Dermis blood vessel endothelial cell (primary cell): Measurements from ENCODE around the gene CCDC85A. TPM values are rescaled to one million over a fixed set of nuclear protein-coding genes. Genes with fewer than 3 reads are reported as not detected.
A peak's percentile ranks its signal among the peaks of the same experiment; 100 is the strongest.

Source experiments
- DNase-seq: peaks from one replicate; pipeline ENCODE4 v3.0.0; 2010
- total RNA-seq: library from RNA; depleted of rRNA; stranded (reverse); fragments of >200 nt; gene quantifications from 2 replicates; pipeline ENCODE4 v1.2.3, GENCODE V29; 2014

Gene CCDC85A
- total RNA-seq, 1 donor from 2014 or later: 21.4 TPM

DNA sequence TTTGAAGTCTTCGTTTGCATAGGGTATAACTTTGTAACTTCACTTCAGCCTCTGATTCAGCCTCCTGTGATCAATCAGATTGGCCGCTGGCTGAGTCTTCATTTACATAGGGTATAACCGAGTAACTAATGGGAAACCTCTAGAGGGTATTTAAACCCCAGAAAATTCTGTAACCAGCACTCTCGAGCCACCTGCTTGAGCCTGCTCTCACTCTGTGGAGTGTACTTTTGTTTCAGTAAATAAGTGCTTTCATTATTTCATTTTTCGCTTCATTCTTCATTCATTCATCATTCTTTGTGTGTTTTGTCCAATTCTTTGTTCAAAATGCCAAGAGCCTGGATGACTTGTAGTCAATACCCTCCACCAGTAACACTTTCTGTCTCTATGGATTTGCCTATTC is 56.4 kb downstream of the CCDC85A start:
- no peak for DNase-seq

DNA sequence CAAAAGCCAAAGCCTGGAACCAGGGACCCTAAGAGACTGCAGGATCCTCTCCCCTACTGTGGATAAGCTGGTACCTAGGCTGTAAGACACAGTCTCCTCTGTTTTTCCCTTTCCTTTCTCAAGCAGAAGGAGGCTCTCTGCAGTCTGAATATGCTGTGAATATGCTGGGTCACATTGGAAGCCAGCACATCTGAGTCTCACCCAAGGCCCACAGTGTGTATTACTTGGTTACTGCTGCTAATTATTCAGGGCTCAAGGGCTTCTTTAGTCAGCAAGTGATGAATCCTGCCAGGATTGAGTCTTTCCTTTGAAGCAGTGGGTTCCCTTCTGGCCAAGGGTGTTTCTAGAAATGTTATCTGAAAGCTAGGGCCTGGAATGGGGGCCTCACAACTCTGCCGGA is 60.7 kb downstream of the CCDC85A start:
- no peak for DNase-seq

DNA sequence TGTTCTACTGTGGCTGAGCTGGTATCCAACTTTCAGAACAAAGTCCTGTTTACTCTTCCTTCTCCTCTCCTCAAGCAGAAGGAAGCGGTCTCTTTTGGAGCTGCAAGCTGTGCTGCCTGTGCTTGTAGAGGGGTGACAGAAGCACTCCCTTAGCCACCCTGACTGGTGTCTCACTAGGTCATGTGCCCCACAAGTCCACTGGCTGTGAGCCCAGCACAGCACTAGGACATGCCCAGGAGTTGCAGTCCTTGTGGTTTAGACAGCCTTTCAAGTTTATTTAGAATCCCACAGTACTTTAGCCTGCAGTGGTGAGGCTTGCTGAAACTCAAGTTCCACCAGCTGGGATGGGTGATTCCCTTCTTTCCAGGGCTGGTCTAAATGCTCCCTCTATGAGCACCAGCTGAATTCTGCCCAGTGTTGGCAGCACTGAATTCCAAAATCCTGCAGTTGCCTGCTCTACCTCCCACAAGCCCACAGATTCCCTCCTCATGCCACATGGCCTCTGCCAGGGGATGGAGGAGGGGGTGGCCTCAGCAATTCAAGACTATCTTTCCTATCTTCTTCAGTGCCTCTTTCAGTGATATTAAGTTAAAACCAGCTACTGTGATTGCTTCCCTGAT is 61.2 kb downstream of the CCDC85A start:
- DNase-seq: no peak

DNA sequence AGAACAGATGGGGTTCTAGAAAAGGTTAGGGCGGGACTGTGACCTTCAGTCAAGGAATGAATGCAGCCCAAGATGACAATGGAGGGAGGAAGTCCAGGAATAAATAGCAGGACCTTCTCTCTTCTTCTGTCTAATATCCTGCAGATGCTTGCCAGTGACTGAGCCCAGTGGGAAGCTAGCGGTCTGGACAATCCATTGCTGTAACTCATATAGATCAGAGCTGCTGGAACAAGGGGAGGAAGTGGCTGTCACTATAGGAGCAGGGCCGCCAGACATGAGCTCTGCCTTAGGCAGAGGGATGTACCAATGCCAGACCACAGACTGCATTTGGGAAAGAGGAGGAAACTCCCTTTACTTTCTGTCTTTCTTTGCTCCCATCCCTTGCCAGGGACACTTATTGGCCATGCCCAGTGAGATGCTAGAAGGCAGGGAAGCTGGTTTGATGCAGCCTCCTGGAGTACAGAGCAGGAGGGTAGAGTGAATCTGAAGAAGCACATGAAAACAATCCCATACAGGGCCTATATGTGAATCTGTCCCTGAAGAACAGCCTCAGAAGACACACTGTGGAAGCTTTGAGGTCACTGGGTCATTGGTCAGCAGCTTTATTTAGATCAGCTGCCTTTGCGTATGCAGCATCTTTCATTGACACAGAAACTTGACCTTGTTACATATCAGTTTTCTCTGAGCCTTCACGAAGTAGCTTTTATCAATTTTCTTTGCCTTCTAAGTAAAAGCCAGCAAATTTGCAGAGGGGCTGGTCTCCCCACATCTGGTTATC is 65.4 kb downstream of the CCDC85A start:
- peak; percentile 21 for DNase-seq

DNA sequence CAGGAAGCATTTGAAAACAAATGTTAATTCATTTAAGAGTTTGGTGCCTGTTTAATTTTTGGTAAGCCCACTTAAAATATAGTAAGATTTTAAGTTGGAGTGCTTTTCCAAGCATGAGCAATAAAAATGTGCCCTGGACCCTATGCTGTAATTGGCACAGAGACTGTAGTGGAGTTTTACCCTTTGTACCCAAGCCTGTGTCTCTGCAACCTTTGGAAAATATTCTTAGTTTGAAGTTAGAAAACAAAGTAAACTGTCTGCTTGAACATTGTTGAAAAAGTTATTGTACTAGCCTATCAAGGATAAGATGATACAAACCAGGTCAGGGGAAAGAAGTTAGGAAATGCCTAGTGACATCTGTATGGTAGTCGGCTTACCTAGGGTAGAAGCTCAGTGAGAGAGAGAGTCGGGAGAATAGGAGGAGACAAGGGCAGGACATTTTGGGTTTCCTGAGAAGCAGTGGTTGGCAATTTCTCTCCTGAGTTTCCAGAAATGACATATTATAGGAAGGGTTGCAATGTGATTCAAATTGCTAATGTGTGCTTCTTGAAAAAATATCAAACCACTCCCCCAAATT is 66.5 kb downstream of the CCDC85A start:
- no peak for DNase-seq

DNA sequence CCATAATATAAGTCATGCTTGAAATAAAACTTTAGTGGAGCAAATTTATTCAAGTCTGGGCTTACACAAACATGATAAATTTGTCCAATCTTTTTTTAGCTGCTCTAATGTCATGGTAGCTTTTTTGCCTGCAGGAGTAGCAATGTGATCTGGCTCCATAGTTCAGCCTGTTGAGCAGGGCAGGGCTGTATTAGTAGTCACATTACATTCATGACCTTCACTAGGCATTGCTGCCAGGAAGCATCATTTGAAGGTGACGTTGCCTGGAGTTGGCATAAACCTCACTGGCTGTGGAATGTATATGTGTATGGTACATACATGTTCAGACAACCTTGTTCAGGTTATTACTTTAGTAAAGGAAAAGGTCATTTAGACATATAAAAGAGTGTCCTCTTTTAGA is 76.6 kb downstream of the CCDC85A start:
- no peak for DNase-seq

DNA sequence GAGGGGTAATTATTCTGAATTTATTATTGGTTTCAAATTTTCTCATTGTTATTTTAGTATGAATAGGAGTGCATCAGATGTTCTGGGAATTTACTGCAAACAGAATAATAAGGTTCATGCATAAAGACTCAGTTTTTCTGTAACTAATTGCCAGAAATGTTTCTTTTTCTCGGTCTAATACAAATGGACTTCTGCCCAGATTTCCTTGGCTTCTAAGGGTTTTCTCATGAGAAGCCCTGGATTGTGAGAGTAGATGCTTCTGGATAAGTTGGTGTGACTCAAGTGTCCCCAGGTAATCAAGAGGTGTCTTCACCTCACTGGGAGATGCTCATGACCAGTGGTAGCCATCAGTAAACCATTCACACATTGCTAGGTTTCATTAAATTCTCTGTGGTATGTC is 78.5 kb downstream of the CCDC85A start:
- DNase-seq: no peak

DNA sequence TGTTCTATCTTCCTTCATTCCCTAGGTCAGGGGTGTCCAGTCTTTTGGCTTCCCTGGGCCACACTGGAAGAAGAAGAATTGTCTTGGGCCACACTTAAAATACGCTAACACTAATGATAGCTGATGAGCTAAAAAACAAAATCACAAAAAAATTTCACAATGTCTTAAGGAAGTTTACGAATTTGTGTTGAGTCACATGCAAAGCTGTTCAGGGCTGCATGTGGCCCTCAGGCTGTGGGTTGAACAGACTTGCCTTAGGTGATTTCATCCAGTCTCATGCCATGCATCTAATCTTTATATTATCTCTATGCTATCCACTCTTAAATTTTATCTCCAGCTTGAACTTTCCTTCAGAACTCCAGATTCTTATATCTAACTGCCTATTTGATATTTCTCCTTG is 80.1 kb downstream of the CCDC85A start:
- DNase-seq: no peak

DNA sequence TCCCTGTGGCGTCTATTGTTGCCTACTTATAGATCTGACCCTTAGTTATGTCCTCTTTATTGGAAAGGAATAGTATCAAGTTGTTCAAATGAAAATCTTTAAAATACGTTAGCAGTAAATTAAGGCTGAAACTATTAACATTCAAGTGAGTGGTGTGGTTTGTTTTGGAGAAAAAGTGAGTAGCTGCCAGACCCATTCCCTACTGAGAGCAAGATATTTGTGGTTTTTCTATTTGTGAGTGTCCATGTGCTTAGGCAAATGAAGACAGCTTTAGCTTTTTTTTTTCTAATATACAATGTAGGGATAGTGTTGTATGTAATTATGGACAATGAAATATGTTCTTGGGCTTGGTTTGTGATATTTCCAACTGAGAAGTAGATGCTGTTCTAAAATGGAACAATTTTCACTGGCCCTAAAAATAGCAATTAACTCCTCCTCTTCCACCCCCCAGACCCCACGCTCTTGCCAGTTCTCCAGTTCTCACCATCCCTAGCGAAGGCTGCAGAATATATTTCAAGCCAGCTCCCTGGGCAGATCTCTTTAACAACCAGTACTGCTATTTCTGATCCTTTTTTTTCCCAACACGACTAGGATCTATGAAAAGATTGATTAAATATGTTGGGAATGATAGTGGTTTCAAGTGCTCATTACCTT is 83.1 kb downstream of the CCDC85A start:
- no peak for DNase-seq

DNA sequence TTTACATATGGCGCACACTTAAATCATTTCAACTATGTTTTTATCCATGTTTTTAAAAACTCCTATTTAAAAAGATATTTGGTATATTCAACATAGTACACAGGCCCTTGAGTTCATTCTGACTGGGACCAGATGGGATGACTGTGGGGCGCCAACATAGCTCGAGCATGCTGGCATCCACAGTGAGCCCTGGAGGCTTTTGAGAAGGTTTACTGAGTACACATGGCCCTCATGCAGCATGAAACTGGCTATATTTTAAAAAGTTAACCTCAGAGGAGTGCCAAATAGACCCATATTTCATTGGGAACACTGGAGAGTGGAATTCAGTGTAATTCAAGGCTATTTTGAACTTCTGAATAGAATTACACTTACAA is 83.6 kb downstream of the CCDC85A start:
- DNase-seq: no peak

DNA sequence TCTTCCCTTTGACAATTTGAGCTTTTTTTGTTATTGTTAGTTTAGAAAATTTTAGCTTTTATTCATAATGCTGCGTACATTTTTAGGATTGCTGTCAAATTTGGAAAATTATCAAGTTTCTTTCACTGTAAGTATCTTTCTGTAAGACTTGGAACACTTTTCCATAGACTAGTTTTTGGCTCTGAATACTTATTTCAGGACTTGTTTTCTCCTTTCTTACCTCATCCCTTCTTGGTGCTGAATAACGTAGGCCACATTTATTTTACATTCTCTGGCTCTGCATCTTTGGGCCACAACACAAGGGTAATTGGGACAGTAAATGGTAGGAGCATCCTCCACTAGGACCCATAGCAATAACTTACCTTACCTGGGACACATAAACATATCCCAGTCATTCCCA is 85.1 kb downstream of the CCDC85A start:
- no peak for DNase-seq

DNA sequence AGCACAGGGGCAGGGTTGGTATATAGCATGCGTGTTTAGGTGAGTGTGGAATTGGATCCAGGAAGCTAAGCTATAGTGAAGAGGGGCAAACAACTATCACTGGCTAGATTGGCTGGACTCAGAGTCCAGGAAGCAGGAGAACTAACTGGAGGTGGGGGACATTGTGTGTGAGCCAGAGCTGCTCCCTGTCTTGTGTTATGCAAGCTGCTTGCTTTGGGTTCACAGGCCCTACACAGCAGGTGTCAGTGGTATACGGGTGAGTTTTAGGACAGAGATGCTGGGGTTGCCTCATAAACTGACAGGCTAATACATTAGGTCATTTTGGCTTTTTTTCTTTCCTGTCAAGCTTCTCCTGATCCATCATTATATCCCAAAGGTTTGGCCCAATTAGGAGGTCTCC is 87.5 kb downstream of the CCDC85A start:
- DNase-seq: no peak

DNA sequence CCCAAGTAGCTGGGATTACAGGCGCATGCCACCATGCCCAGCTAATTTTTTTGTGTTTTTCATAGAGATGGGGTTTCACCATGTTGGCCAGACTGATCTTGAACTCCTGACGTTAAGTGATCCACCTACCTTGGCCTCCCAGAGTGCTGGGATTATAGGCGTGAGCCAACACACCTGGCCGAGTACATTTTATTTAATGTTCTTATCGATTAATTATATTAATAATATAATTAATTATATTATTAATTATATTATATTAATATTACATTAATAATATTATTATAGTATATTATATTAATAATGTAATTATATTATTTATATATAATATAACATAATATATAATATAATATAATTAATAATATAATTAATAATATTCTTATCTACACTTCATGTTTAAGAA is 101.4 kb downstream of the CCDC85A start:
- no peak for DNase-seq

DNA sequence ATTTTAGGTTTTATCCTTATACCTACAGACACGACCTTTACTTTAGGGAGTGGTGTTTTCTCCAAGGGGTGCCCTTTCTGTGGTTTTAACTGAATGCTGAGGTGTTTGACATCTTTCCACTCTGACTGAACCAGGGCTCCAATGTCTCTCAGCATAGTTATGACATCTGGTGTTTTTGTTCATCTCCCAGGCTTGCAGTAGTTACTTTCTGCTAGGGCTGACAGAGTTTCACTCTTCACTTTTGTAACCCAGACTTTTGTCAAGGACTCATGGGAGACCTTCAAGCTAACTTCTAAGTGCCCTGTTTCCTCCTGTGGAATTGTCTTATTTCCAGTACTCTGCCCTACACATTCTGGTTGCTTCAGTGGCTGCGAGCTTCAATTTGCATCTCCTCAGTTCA is 103.1 kb downstream of the CCDC85A start:
- DNase-seq: no peak

DNA sequence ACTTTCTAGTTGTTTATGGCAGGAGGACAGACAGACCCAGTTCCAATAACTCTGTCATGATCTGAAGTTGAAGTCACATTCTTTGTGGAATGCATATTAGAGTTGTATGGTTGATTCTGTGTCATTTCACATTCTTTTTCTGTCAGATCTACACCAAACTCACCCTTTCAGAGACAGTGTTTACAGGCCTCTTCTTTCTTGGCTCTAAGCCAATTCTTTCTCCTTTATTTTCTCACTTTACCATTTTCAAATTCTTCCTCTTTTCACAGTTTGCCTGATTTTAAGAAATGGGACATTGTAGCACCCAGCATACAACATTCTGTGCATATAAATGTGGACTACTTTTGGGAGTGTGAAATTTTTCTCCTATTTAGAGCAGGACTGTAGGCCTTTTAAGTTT is 103.7 kb downstream of the CCDC85A start:
- no peak for DNase-seq

DNA sequence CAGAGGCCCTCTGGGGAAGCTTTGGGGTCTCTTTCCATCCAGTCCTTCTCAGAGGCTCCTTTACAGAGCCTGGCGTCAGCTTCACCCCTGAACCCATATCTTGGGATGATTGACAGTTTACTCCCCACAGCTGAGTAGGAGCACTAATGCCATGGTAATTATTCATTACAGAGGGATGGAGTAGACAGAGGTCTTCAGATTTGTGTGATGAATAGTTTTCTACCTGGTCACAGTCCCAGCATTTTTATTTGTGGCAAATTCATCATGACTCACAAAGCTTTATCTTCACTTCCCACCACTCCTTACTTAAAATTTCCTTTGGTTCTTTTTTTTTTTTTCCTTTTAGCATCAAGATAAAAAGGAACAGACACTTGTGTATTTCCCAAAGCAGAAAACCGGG is 104.2 kb downstream of the CCDC85A start:
- no peak for DNase-seq

DNA sequence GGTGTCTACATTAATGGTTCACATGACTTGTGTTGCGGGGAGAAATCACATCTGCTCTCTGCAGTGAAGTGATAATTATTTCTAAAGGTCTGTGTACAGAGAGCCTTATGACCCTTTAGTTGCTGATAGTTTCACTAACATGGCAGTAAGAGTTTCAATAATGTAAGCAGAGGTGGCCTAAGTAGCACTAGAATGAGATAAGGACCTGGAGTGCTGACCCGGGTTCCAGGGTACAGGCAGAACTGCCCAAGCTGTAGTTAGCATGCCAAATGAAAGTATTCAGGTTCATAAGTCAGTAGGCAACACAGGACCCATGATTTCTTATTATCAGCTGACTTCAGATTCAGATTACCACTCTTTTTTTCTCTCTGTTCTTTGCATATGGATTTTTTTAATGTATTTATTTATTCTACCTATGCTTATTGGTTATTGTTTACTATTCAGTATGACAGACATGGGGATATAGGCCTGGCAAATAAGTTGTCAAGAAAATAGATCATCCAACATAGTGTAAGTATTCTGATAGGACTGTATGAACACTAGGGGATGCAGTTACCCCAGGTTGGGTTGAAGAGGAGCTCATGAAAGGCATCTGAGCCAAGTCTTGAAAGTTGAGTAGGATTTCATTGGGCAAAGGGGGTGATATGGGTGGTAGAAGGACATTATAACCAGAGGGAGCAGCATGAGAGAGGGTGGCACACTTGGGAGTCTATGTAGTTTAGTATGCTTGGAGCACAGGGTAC is 105.2 kb downstream of the CCDC85A start:
- DNase-seq: no peak

DNA sequence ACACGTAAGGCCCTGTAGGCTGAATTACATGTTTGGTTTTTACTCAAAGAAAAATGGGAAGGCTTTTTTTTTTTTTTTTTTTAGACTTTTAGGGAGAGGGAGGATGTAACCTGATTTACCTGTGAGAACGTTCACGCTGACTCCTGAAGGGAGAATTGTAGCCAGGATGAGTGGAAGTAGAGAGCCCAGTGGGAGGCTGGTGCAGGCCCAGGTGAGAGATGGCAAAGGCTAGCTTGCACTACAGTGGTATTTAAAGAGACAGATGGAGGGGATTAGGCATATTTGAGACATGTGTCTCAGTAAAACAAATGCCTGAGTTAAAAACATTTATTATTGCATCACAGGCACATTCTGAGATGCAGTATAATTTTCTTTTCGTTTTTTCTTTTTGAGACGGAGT is 107.9 kb downstream of the CCDC85A start:
- no peak for DNase-seq

DNA sequence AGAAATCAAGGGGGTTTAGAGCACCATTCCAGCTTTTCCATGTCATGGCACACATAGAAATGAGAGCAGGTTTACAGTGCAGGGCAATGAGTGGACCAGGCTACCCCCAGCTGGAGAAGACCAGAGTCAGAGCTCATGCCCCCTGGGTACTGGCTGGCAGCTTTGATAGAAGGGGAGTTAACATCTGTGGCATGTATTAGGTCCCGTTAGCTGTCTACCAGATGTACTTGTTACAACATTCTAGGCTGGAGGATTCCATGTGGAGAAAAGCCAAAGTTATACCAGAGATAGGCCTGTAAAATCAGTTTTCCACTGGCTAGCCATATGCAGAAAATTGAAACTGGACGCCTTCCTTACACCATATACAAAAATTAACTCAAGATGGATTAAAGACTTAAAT is 109.2 kb downstream of the CCDC85A start:
- DNase-seq: no peak

DNA sequence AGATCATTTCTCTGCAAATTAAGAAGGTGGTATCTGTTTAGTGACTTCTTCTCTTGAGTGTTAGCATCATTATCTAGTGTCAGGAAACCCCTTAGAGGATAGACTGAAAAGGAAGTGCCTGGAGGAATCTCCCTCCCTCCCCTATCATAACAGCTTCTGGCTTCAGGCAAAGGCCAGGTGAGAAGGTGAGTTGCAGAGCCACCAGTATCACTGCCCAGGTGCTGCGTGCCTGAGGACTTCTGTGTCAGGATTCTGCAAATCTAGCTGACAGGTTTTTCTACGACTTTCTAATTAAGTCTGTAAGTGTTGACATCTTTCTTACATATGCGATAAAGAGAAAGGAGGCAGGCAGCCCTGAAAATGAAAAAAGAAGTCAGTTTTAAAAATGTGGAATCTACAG is 111.9 kb downstream of the CCDC85A start:
- DNase-seq: no peak

DNA sequence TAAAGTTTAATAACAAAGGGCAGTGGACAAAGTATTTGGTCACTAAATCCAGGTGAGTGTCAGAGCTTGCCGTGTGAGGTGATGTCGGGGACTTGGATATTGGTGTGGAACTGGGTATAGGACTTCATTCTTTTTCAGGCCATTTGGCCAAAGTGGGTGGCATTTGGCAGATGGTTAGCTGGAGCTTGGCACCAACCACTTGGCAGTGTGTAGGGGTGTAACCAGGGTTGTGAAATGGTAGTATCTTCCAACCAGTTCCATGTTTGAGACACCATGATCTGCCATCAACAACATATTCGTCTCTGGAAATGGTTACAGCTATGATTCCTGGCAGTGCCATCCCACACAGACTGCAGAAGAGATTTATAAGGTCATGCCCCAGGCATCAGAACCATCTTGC is 113.9 kb downstream of the CCDC85A start:
- DNase-seq: no peak

DNA sequence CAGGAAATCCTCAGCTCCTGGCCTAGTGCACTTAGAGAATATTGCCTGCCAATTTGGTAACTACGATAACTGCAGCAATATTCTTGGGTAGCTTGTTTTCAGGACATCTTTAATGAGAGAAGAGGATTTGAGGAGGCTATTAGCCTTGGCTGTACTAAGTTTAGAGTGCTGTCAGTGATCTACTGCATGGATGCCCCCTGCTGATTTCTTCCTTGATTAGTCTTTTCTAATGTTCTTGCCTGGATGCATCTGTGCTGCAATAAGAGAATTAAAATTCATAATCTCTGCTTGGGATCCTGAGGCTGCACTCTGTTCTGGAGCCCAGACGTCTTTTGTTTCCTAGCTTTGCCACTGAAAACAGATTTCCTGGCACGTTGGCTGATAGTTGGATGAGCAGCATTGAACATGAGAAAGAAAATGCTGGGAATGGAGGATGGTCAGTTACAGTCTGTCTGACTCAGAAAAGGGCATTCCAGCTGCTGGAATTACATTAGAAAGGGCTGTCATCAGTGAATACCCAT is 115.4 kb downstream of the CCDC85A start:
- peak; percentile 4 for DNase-seq

DNA sequence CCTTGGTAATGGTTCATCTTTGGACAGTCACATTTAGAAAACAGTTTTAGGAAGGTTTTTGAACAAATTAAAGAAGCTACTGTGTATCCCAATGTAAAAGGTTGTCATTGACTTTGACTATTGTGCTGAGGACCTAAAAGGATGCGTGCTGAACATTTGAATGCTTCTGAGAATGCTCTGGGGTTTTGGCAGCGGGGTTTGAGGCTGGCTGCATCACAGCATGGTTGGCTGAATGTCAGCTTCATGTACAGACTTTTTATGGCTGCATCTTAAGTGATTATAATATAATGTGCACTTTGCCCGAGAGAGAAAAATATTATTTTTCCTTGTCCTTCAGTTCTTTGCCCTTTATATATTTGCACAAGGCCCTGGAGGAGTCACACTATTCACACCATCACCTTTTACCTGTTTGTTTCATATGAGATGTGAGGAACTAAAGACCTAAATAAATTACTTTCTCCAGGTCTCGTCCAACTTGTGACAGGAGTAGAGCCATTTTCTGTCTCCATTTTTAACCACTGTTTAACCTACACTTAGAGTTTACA is 125.9 kb downstream of the CCDC85A start:
- no peak for DNase-seq
